PC-9 (cell line): Measurements from ENCODE around the gene C18orf32. TPM values are rescaled to one million over a fixed set of nuclear protein-coding genes. Genes with fewer than 3 reads are reported as not detected.

Experiments
- BruUV-seq: library from RNA; stranded (reverse); fragments of 400-500 nt; replicated peaks from 2 replicates; lab custom pipeline; 2021; lab: Mats Ljungman, UMichigan
- CTCF ChIA-PET: fragments of 300-600 bp; sonication (Branson Sonifier 250); formaldehyde crosslinking; loops from one replicate; lab custom pipeline; 2022; ENCODE audit warnings: antibody characterized with exemption; lab: Charles Lee
- POLR2A ChIA-PET: fragments of 300-600 bp; sonication (Branson Sonifier 250); formaldehyde crosslinking; loops from one replicate; lab custom pipeline; 2022; ENCODE audit warnings: antibody characterized with exemption; ENCODE audit not compliant: unreplicated experiment; lab: Charles Lee
- DNase-seq, 2 experiments: peaks; one replicate each; pipeline versions ENCODE4 v3.0.0 to v3.0.0-alpha.2; 2015 to 2022; ENCODE audit warnings: mixed read lengths in 1 of 2
- H2AFZ ChIP-seq: fragments of 200-600 bp; sonication (generic); 2 replicates; pipeline ENCODE4 v1.8.1; 2017; ENCODE audit warnings: antibody characterized with exemption
- H3F3A ChIP-seq: fragments of 200-600 bp; sonication (generic); 2 replicates; pipeline ENCODE4 v1.8.1; 2017; ENCODE audit warnings: antibody characterized with exemption, mild to moderate bottlenecking, low read depth; ENCODE audit not compliant: insufficient read depth
- H3K27ac ChIP-seq: fragments of 200-600 bp; sonication (generic); 2 replicates; pipeline ENCODE4 v1.6.1; 2016; ENCODE audit warnings: mixed run types
- H3K27me3 ChIP-seq: fragments of 200-600 bp; sonication (generic); 2 replicates; pipeline ENCODE4 v1.6.1; 2016; ENCODE audit warnings: low read depth, mixed run types; ENCODE audit not compliant: insufficient read depth
- H3K36me3 ChIP-seq: fragments of 200-600 bp; sonication (generic); 2 replicates; pipeline ENCODE4 v1.6.1; 2016; ENCODE audit warnings: low read depth, mixed run types
- H3K4me1 ChIP-seq: fragments of 200-600 bp; sonication (generic); replicated peaks from 2 replicates; pipeline ENCODE4 v1.6.1; 2016; ENCODE audit warnings: mixed run types; ENCODE audit not compliant: insufficient read depth
- H3K4me2 ChIP-seq: fragments of 200-600 bp; sonication (generic); 2 replicates; pipeline ENCODE4 v1.6.1; 2017; ENCODE audit warnings: mixed run types
- H3K4me3 ChIP-seq: fragments of 200-600 bp; sonication (generic); 2 replicates; pipeline ENCODE4 v1.6.1; 2016; ENCODE audit warnings: mixed run types
- H3K79me2 ChIP-seq: fragments of 200-600 bp; sonication (generic); 2 replicates; pipeline ENCODE4 v1.6.1; 2017; ENCODE audit warnings: low read depth, mixed run types
- H3K9me2 ChIP-seq: fragments of 200-600 bp; sonication (generic); 2 replicates; pipeline ENCODE4 v1.8.1; 2017; ENCODE audit warnings: mild to moderate bottlenecking; ENCODE audit not compliant: insufficient read depth
- H3K9me3 ChIP-seq: fragments of 200-600 bp; sonication (generic); 2 replicates; pipeline ENCODE4 v1.8.1; 2016; ENCODE audit warnings: low read depth; ENCODE audit not compliant: insufficient read depth
- H4K20me1 ChIP-seq: fragments of 200-600 bp; sonication (generic); 2 replicates; pipeline ENCODE4 v1.8.1; 2017; ENCODE audit not compliant: insufficient read depth
- CTCF ChIP-seq: fragments of 200-600 bp; sonication (generic); conservative IDR thresholded peaks from 2 replicates; pipeline ENCODE4 v1.6.1; 2017; ENCODE audit warnings: mixed run types, antibody characterized with exemption, mild to moderate bottlenecking, moderate library complexity
- EZH2 ChIP-seq: fragments of 200-600 bp; sonication (generic); IDR thresholded peaks from 2 replicates; pipeline ENCODE4 v1.8.0; 2017; ENCODE audit warnings: antibody characterized with exemption, low read depth
- intact Hi-C: fragments of 100-400 bp; cut with micrococcal nuclease; formaldehyde crosslinking; loops from one replicate; pipeline ENCODE4 v1.10.0; 2022; ENCODE audit not compliant: unreplicated experiment
- total RNA-seq: library from RNA; stranded (reverse); gene quantifications from 2 replicates; pipeline ENCODE4 v1.2.3, GENCODE V29; 2021

C18orf32 gene
- total RNA-seq, 1 experiment from 2014 or later: 19.2 TPM

- Histone ChIP-seq H3K36me3 (no peaks in the 10 kb centered on the region), H3K27me3 (no peaks in the 10 kb centered on the region), H4K20me1 (no peaks in the 10 kb centered on the region), H3F3A (0 out of 2 replicates have a peak, but pooled peaks cover 10% of the 10 kb centered on the region), H3K9me2 (no peaks in the 10 kb centered on the region), H3K4me3 (no peak overlapping the region), H3K79me2 (no peaks in the 10 kb centered on the region), H3K9me3 (no peaks in the 10 kb centered on the region), H3K27ac (no peak overlapping the region), H2AFZ (no peak overlapping the region), H3K4me2 (no peak overlapping the region), H3K4me1 (0 out of 2 replicates have a peak, but pooled peaks cover 7% of the 10 kb centered on the region)
- no TSS peak for BruUV-seq
- CTCF ChIA-PET: no interaction called here
- POLR2A ChIA-PET: no interaction called here
- TF ChIP-seq EZH2: no peak
- no peak for TF ChIP-seq CTCF
- DNase-seq: no peak
- intact Hi-C loops: no loop called here
These were observed 34.3 kb upstream of the C18orf32 start for GRCh38 chr18:49521216-49521835.

GRCh38 chr18:49520661-49521145 is 33.7 kb upstream of the C18orf32 start:
- ChIA-PET POLR2A (no interaction called here), CTCF (no interaction called here)
- no peaks in the 10 kb centered on the region for H3K9me3 ChIP-seq
- H3K79me2 ChIP-seq: no peaks in the 10 kb centered on the region
- 0 out of 2 replicates have a peak, but pooled peaks cover 7% of the 10 kb centered on the region for H3K4me1 ChIP-seq
- BruUV-seq: no TSS peak
- no peaks in the 10 kb centered on the region for H4K20me1 ChIP-seq
- no peaks in the 10 kb centered on the region for H3K27me3 ChIP-seq
- no peak overlapping the region for H3K27ac ChIP-seq
- no peak for DNase-seq
- H3K4me2 ChIP-seq: no peak overlapping the region; the same call in 1 of the 2 replicates
- H3K36me3 ChIP-seq: no peaks in the 10 kb centered on the region
- H2AFZ ChIP-seq: no peak overlapping the region
- H3K9me2 ChIP-seq: no peaks in the 10 kb centered on the region
- H3F3A ChIP-seq: 0 out of 2 replicates have a peak, but pooled peaks cover 10% of the 10 kb centered on the region
- intact Hi-C loops: no loop called here
- no peak overlapping the region for H3K4me3 ChIP-seq
- no peak for TF ChIP-seq CTCF
- TF ChIP-seq EZH2: no peak

- Histone ChIP-seq H3K4me3 (no peak overlapping the region), H3K9me3 (no peaks in the 10 kb centered on the region), H3K27ac (no peak overlapping the region), H3K27me3 (no peaks in the 10 kb centered on the region), H3K36me3 (no peaks in the 10 kb centered on the region), H3K79me2 (no peaks in the 10 kb centered on the region), H3K9me2 (no peaks in the 10 kb centered on the region), H3K4me1 (0 out of 2 replicates have a peak, but pooled peaks cover 7% of the 10 kb centered on the region), H3F3A (0 out of 2 replicates have a peak, but pooled peaks cover 10% of the 10 kb centered on the region), H2AFZ (no peak overlapping the region), H4K20me1 (no peaks in the 10 kb centered on the region), H3K4me2 (no peak overlapping the region)
- ChIA-PET POLR2A (no interaction called here), CTCF (no interaction called here)
- DNase-seq: no peak
- intact Hi-C loops: no loop called here
- TF ChIP-seq EZH2: no peak
- TF ChIP-seq CTCF: no peak
- BruUV-seq: no TSS peak
These were observed 32.3 kb upstream of the C18orf32 start for GRCh38 chr18:49519101-49519971.
